Occipital lobe (tissue), 2 donors: ENCODE data around the gene UCP2. TPM values are rescaled to one million over a fixed set of nuclear protein-coding genes. Genes with fewer than 3 reads are reported as not detected.
"Not testable (repeated sequence)": the region's sequence is repeated elsewhere in the genome, so short reads cannot be mapped to it uniquely, and the experiment has no call there.

Experiments
- DNase-seq: peaks from one replicate; lab custom pipeline; 2025; lab: John Stamatoyannopoulos, UW
- total RNA-seq: library from RNA; depleted of rRNA; stranded (reverse); fragments of >200 nt; gene quantifications from one replicate; pipeline ENCODE4 v1.2.3, GENCODE V29; 2014

UCP2 gene
- total RNA-seq, 1 donor from 2014 or later: 5.0 TPM

DNA sequence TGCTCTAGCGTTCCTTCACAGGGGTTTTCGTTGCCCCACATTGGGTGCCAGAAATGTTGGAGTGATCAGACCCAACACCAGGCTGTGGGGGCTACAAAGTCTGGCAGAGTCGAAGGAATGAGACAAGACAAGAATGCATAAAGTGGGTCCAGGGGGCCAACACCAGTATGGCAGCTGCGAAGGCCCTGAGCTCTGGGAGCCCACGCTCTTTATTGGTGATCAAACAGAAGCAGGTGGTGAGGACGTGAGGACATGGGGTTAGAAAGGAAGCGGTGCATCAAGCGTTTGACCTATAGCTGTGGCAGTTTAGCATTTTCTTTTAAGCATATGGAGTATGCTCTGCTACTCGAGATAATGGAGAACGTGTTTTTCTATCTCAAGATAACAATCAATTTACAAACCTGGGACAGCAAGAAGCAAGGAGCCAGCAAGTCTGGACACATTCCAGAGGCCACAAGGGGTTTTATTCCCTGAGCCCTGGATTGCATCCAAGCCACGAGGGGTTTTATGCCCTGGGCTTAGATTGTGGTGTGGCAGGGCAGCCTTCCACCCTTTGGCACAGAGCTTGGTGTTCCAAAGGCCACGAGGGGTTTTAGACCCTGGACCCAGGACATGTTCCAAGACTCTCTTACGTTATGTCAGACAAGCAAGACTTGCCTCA is 35.7 kb downstream of the UCP2 start:
- DNase-seq: no peak

DNA sequence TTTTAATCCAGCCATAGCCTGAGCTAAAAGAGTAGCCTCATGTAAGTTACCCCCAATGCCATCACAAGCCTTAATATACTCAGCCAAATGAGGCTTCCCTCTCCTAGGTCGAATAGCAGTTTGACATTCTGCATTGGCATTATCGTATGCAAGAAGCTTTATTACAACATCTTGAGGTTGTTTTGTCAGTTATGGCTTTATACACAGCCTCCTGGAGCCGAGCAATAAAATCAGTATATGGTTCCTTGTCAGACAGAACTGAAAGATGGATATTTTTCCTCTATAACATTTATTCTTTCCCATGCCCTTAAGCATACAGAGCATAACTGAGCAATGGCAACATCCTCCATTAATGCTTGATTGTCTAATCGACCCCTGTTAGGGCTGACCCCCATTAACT is 37.2 kb downstream of the UCP2 start:
- no peak for DNase-seq

DNA sequence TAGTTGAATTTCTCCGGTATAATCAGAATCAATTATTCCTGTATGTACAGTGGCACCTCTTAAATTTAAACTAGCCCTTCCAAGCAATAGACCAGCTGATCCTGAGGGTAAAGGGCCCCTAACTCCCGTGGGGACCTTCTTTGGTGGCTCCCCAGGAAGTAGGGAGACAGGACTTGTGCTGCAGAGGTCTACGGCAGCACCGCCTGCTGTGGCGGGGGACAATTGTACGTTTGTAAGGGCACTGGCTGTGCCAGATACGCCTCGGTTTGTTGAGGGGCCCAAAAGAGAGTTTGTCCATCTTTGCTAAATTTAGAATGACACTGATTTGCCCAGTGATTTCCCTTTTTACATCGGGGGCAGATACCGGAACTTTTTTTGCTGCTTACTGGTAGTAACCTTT is 37.7 kb downstream of the UCP2 start:
- DNase-seq: no peak

DNA sequence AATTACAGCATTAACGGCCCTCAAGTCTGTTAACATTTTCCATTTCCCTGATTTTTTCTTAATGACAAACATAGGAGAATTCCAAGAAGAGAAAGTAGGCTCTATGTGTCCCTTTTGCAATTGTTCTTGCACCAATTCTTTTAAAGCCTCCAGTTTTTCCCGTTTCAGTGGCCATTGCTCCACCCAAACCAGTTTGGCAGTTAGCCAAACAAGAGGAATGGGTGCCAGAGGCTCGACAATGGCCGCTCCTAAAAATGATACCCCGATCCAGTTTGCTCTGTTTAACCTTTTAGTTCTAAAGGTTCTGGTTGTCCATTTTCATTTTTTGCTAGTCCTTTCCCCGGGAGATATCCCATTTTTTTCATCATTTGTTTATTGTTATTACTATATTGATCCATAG is 38.6 kb downstream of the UCP2 start:
- no peak for DNase-seq

DNA sequence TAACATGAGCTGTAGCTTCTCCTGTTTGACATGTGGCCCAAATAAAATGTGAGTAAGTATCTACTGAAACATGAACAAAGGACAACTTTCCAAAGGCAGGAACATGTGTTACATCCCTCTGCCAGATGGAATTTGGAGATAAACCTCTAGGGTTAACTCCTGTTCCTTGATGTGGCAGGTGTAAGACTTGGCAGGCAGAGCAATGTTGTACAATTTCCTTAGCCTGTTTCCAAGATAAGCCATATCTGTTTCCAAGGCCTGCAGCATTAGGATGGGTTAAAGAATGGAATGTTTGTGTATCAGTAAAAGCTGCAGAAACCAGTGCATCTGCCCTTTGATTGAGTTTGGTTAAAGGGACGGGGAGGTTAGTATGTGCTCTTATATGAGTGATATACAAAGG is 40.6 kb downstream of the UCP2 start:
- DNase-seq: no peak

DNA sequence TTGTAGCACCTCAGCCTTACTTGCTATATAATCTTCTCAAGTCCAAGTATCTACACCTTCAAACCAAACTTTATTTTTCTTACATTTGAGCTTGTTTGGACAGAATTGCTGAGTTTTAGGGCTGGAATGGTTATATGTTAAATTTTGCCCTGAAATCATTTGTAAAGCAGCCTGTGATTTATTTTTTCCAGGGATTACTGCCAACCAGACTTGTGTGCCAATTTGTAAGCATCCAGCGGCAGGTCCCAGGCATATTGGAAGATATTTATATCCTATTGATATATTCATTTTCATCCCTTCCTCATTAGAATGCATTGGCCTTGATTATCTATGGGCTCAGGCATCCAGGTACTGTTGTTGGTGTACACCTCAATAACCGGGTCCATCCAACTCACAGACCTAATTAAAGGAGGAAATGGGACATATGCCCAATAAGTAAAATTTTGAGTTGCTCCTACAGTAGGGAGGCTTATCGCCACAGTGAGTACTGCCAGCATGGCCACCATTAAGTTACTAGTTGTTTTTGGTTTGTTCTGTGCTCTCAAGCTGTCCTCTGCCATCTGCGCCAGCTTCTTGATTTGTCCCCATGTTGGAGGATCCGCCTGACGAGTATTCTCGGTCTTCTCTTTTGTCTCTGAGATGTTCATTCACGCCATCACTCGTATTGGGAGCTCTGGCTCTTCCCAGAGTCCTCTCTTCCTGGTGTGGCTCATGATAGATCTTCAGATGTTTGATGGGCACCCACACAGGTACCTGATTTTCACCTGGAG is 41.7 kb downstream of the UCP2 start:
- no peak for DNase-seq

DNA sequence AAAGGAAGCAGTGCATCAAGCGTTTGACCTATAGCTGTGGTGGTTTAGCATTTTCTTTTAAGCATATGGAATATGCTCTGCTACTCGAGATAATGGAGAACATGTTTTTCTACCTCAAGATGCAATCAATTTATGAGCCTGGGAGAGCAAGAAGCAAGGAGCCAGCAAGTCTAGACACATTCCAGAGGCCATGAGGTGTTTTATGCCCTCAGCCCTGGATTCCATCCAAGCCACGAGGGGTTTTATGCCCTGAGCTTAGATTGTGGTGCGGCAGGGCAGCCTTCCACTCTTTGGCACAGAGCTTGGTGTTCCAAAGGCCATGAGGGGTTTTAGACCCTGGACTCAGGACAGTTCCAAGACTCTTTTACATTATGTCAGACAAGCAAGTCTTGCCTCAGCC is 43.5 kb downstream of the UCP2 start:
- DNase-seq: no peak

DNA sequence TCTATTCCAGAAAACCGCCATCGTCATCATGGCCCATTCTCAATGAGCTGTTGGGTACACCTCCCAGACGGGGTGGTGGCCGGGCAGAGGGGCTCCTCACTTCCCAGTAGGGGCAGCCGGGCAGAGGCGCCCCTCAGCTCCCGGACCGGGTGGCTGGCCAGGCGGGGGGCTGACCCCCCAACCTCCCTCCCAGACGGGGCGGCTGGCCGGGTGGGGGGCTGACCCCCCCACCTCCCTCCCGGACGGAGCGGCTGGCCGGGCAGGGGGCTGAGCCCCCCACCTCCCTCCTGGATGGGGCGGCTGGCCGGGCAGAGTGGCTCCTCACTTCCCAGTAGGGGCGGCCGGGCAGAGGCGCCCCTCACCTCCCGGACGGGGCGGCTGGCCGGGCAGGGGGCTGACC is 46.6 kb downstream of the UCP2 start:
- not testable (repeated sequence) for DNase-seq

DNA sequence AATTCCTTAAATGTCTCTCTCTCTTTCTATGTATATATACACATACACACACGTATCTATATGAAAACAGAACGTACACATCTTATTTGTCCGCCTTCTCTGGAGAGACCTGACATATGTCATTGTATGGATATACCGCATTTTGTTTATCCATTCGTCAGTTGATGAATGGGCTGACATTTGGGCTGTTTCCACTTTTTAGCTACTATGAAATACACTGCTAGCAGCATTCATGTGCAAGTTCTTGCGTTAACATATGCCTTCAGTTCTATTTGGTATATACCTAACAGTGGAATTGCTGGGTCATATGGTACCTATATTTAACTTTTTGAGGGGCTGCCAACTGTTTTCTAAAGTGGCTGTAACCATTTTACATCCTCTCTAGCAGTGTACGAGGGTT is 49.9 kb downstream of the UCP2 start:
- no peak for DNase-seq

DNA sequence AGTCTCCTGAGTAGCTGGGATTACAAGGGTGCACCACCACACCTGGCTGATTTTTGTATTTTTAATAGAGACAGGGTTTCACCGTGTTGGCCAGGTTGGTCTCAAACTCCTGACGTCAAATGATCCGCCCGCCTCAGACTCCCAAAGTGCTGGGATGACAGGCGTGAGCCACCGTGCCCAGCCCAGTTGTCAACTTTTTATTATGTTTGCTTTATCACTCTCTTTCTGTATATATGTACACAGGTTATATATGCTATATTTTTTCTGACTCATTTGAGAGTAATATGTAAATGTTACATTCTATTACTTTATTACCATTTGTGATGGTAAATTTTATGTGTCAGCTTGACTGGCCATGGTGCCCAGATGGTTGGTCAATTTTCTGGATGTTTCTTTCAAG is 50.7 kb downstream of the UCP2 start:
- no peak for DNase-seq

DNA sequence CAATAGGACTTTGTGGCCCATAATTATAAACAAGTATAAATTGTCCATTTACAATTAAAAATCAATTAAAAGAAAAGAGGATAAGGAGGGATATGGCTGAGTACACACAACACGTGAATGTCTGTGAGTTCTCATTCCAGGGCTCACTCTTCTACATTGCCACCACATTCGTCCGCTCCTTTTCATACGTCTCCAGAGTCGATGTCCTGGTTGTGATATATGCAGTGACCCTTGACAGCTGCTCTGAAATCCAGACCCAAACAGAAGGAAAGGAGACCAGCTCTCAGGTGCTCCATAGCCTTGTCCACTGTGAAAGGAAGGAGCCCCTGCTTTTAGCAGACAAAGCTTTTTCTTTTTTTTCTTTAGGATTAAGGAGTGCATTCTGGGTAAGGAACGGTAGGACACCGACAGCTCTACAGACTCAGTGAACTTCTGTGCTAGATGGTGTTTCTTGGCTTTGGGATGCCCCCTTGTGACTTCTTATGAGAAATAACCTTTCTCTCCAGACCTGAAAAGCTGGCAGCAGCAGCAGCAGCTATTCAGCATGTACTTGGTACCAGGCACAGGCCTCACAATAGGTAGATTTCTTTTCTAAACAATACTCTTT is 51.5 kb downstream of the UCP2 start:
- DNase-seq: no peak

DNA sequence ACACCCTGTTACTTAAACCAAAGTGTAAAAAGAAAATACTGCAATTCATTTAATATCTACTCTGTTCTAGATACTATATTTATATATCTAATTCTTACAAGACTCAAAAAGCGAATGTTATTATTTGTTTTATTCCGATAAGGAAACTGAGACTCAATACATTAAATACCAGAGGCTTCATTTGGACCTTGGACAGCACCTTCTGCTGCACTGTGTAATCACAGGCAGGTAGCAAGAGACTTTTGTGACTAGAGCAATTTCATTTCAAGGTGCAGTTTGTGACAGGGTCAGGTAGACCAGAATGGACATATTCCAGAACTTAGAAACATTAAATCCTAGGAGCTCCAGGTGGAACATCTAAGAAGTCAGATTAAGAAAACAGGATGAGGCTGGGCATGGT is 53.3 kb downstream of the UCP2 start:
- DNase-seq: no peak

Other genes with a start within 250 kb of the UCP2 start
- 356 TPM for gene RAB6A, start 221.8 kb downstream of the UCP2 start, total RNA-seq
- 24.3 TPM for gene MRPL48, start 195.0 kb downstream of the UCP2 start, total RNA-seq
- gene COA4, start 106.0 kb downstream of the UCP2 start, total RNA-seq: 38.2 TPM
- 12.6 TPM for gene PAAF1, start 105.8 kb downstream of the UCP2 start, total RNA-seq
- 0.47 TPM for gene DNAJB13, start 31.8 kb downstream of the UCP2 start, total RNA-seq
- gene UCP3, start 26.2 kb upstream of the UCP2 start, total RNA-seq: 0.62 TPM
- 15.6 TPM for gene C2CD3, start 188.2 kb upstream of the UCP2 start, total RNA-seq
- 41.6 TPM for gene PPME1, start 188.4 kb upstream of the UCP2 start, total RNA-seq